HCT116 (cell line): Measurements from ENCODE around the gene SPSB1.

Experiments used
- CEBPB ChIP-seq: IDR thresholded peaks from 2 replicates; pipeline ENCODE4 v1.6.1; 2012; ENCODE audit warnings: low read depth
- CTCF ChIP-seq, 3 experiments: fragments of 200-600 bp in 1 of 3; sonication (generic) in 1 of 3; IDR thresholded peaks in 2 of 3; conservative IDR thresholded peaks in 1 of 3; 2 replicates each; pipeline ENCODE4 v1.5.1; 2012 to 2017; ENCODE audit warnings: low read depth in 2 of 3, low read length in 2 of 3, antibody characterized with exemption in 1 of 3, borderline replicate concordance in 1 of 3, control low read depth in 1 of 3, mild to moderate bottlenecking in 1 of 3, mixed read lengths in 1 of 3, mixed run types in 1 of 3, moderate library complexity in 1 of 3; ENCODE audit not compliant: insufficient read depth in 1 of 3
- ELF1 ChIP-seq: IDR thresholded peaks from 2 replicates; pipeline ENCODE4 v1.6.1; 2012; ENCODE audit warnings: low read depth, borderline replicate concordance
- EZH2 ChIP-seq: fragments of 200-600 bp; sonication (generic); IDR thresholded peaks from 2 replicates; pipeline ENCODE4 v1.6.1; 2017; ENCODE audit warnings: antibody characterized with exemption, mixed run types
- EZH2phosphoT487 ChIP-seq: fragments of 200-600 bp; IDR thresholded peaks from 2 replicates; pipeline ENCODE4 v1.6.1; 2018; ENCODE audit warnings: antibody characterized with exemption, borderline replicate concordance
- POLR2A ChIP-seq: IDR thresholded peaks from 2 replicates; pipeline ENCODE4 v1.7.0; 2011; ENCODE audit warnings: borderline replicate concordance; ENCODE audit not compliant: insufficient read depth, insufficient read length; ENCODE audit errors: extremely low read depth
- POLR2AphosphoS5 ChIP-seq: IDR thresholded peaks from 2 replicates; pipeline ENCODE4 v1.6.1; 2011; ENCODE audit warnings: mild to moderate bottlenecking, low read depth, low read length, moderate library complexity
- RAD21 ChIP-seq: IDR thresholded peaks from 2 replicates; pipeline ENCODE4 v1.6.1; 2012; ENCODE audit warnings: low read depth, mild to moderate bottlenecking
- SIN3A ChIP-seq: IDR thresholded peaks from 2 replicates; pipeline ENCODE4 v1.6.1; 2012; ENCODE audit warnings: low read depth
- ZBTB33 ChIP-seq: IDR thresholded peaks from 2 replicates; pipeline ENCODE4 v1.6.1; 2011; ENCODE audit warnings: mild to moderate bottlenecking, low read length, moderate library complexity; ENCODE audit not compliant: insufficient replicate concordance; ENCODE audit errors: extremely low read depth
- ZNF274 ChIP-seq: fragments of 200-500 bp; sonication (Bioruptor generic); IDR thresholded peaks from 2 replicates; pipeline ENCODE4 v1.6.1; 2014; ENCODE audit warnings: mild to moderate bottlenecking, low read depth, low read length, inconsistent platforms
- TF ChIP-seq, protein P1 (sequence below): IDR thresholded peaks from 2 replicates; pipeline ENCODE4 v1.6.1; 2012
- TF ChIP-seq, protein P2 (sequence below): IDR thresholded peaks from 2 replicates; pipeline ENCODE4 v1.6.1; 2012
- TF ChIP-seq, protein P3 (sequence below): IDR thresholded peaks from 2 replicates; pipeline ENCODE4 v1.6.1; 2012; ENCODE audit warnings: low read depth

- no peak for TF ChIP-seq CTCF (IDR thresholded peaks at IDR 0.05 in 2 of 3, conservative IDR thresholded peaks at IDR 0.05 in 1 of 3; ENCODE audit: borderline replicate concordance in 1 of 3, insufficient read depth in 1 of 3, low read depth in 2 of 3, low read length in 2 of 3)
- TF ChIP-seq POLR2A: no peak
- TF ChIP-seq CEBPB: no peak
- TF ChIP-seq, protein P1, sequence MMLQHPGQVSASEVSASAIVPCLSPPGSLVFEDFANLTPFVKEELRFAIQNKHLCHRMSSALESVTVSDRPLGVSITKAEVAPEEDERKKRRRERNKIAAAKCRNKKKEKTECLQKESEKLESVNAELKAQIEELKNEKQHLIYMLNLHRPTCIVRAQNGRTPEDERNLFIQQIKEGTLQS: no peak
- TF ChIP-seq, protein P2, sequence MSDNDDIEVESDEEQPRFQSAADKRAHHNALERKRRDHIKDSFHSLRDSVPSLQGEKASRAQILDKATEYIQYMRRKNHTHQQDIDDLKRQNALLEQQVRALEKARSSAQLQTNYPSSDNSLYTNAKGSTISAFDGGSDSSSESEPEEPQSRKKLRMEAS: no peak
- no peak for TF ChIP-seq EZH2
- TF ChIP-seq ZNF274: no peak
- TF ChIP-seq, protein P3, sequence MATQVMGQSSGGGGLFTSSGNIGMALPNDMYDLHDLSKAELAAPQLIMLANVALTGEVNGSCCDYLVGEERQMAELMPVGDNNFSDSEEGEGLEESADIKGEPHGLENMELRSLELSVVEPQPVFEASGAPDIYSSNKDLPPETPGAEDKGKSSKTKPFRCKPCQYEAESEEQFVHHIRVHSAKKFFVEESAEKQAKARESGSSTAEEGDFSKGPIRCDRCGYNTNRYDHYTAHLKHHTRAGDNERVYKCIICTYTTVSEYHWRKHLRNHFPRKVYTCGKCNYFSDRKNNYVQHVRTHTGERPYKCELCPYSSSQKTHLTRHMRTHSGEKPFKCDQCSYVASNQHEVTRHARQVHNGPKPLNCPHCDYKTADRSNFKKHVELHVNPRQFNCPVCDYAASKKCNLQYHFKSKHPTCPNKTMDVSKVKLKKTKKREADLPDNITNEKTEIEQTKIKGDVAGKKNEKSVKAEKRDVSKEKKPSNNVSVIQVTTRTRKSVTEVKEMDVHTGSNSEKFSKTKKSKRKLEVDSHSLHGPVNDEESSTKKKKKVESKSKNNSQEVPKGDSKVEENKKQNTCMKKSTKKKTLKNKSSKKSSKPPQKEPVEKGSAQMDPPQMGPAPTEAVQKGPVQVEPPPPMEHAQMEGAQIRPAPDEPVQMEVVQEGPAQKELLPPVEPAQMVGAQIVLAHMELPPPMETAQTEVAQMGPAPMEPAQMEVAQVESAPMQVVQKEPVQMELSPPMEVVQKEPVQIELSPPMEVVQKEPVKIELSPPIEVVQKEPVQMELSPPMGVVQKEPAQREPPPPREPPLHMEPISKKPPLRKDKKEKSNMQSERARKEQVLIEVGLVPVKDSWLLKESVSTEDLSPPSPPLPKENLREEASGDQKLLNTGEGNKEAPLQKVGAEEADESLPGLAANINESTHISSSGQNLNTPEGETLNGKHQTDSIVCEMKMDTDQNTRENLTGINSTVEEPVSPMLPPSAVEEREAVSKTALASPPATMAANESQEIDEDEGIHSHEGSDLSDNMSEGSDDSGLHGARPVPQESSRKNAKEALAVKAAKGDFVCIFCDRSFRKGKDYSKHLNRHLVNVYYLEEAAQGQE: no peak
- TF ChIP-seq EZH2phosphoT487: no peak
- no peak for TF ChIP-seq ZBTB33
- no peak for TF ChIP-seq POLR2AphosphoS5
- TF ChIP-seq RAD21: no peak
- no peak for TF ChIP-seq SIN3A
- no peak for TF ChIP-seq ELF1
Observed at GRCh38 chr1:9366298-9366697, 73.6 kb downstream of the SPSB1 start.
